GM10266 (cell line): ENCODE results near the gene PLXNB3.

Experiments
- DNase-seq: peaks from one replicate; pipeline ENCODE4 v3.0.0; 2012; ENCODE audit errors: extremely low spot score
- TF ChIP-seq, protein P1 (sequence below): IDR thresholded peaks from 2 replicates; pipeline ENCODE4 v1.5.1; 2012; ENCODE audit warnings: mild to moderate bottlenecking, low read depth; ENCODE audit not compliant: control insufficient read depth, insufficient read depth; ENCODE audit errors: missing control alignments

PLXNB3 gene

DNA sequence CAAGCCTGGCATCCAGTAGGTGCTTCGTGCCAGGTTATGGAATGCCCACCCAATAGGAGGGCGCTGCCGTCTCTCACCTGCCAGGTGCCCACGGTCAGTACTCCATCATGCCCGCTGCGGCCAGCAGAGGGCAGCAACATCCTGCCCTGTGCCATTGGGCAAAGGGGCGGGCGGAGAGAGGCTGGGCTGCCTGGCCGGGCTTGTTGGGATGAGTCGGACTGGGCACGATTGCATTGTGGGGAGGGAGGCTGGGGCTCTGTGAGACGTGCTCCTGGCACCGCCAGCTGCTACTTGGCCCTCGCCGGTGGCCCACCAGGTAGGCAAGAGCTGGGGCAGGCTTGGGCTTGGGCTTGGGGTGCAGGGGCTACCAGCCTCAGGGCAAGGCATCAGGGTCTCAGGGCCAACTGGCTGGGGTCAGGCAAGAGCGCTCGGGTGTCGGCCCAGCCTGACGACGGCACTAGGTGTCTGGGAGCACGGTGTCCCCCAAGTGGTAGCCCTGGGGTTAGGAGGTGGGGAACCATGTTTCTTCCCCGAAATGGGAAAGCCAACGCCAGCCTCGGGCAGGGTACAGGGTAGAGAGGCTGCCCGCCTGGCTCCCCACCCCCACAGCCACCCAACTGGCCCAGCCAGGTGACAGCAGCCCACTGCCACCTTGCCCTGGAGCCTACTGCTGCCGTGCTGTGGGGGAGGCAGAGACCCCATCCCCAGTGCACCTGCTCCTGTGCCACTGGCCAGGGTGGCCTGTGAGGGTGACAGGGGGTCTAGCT, at the start of gene PLXNB3:
Gene PLXNB3, plus strand, starts transcription at position 261 of the 767 bp plus-strand sequence. CDS start 1,287 bp downstream, outside the sequence.
- TF ChIP-seq, protein P1, sequence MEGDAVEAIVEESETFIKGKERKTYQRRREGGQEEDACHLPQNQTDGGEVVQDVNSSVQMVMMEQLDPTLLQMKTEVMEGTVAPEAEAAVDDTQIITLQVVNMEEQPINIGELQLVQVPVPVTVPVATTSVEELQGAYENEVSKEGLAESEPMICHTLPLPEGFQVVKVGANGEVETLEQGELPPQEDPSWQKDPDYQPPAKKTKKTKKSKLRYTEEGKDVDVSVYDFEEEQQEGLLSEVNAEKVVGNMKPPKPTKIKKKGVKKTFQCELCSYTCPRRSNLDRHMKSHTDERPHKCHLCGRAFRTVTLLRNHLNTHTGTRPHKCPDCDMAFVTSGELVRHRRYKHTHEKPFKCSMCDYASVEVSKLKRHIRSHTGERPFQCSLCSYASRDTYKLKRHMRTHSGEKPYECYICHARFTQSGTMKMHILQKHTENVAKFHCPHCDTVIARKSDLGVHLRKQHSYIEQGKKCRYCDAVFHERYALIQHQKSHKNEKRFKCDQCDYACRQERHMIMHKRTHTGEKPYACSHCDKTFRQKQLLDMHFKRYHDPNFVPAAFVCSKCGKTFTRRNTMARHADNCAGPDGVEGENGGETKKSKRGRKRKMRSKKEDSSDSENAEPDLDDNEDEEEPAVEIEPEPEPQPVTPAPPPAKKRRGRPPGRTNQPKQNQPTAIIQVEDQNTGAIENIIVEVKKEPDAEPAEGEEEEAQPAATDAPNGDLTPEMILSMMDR = peak; percentile 80
- DNase-seq = peak; percentile 72

DNA sequence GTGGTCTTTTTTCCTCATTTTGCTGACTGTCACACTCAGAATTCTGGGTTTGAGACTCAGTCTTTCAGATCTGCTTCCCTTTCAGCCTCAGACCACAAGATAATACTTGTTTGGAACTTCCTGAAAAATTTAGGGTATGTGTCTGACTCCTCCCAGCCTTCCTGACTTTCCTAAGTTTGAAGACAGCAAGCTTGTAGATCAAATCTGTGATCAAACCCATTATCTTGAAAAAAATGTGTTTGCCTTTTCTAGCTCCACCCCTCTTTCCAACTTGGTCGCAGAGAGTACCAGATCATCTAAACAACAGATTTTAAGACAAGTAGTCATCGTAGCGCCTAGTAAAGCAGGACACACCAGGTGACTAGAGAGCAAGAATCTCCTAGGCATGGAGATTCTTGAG, 49.8 kb upstream of the PLXNB3 start:
- TF ChIP-seq, protein P1 = no peak

GRCh38 chrX:153717445-153717844, 46.6 kb upstream of the PLXNB3 start:
- DNase-seq = no peak
- TF ChIP-seq, protein P1 = no peak

More for the DNA sequence above, 49.8 kb upstream of the PLXNB3 start:
- DNase-seq = no peak

- DNase-seq = no peak
- TF ChIP-seq, protein P1 = no peak
These were observed 44.8 kb upstream of the PLXNB3 start for GRCh38 chrX:153719238-153719637.

DNA sequence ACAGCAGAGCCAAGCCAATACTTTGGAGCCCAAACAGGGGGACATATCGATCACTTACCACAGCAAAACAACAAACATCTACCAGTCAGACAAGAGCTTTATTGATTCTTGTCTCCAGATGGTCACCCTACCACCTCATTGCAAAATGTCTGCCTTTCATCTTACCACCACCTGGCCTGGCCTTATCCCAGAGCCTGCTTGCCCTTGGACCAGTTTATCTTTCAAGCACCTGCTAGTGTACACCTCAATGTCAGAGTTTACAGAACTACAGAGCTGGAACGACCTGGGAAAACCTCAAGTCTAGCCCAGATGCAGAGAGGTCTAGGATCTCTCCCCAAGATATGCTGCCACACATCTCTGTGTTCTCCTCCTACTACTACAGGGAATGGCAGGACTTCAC, 44.3 kb upstream of the PLXNB3 start:
- TF ChIP-seq, protein P1 = no peak
- no peak for DNase-seq

DNA sequence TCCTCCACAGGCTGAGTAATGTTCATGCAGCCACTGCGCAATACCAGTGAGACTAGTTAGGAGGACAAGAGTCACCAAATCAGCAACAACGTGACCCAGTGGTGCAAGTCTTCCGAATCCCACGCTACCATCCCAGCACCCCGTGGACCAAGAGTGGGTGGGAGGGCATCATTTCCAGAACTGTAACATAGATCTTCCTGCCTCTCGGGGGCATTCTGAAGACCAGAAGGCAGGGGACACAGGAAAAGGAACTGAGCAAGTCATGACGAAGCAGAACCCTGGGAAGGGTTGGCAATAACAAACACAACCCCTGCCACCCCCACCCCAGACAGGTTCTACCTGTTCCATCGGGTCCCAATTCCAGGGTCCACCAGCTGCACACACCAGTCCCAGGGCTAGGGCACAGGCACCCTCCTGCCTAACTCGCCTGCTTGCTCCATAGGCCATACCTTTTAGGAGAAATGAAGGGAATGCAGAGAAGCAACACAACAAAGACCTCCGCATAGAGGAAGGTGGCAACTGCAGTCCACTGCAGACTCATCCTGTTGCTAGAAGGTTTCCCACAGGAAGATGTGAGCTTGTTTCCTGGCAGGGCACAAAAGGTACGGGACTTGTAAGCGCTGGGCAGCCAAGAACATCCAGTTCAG, 41.2 kb upstream of the PLXNB3 start:
- TF ChIP-seq, protein P1 = no peak
- no peak for DNase-seq
